T-cell (primary cell): ENCODE measurements around the gene SIGLEC9. TPM values are rescaled to one million over a fixed set of nuclear protein-coding genes. Genes with fewer than 3 reads are reported as not detected.
"Not testable (repeated sequence)": the region's sequence is repeated elsewhere in the genome, so short reads cannot be mapped to it uniquely, and the experiment has no call there.

Experiments
- ATAC-seq, 4 experiments: fragments of 200-7000 bp in 3 of 4; fragments of 150-1000 bp in 1 of 4; cut with Tn5 transposase; replicated peaks in 1 of 4; 1 replicate in 3 of 4; 2 replicates in 1 of 4; pipeline ENCODE4 v1.10.0; 2021; ENCODE audit warnings: moderate library complexity in 3 of 4, mild to moderate bottlenecking in 2 of 4, moderate number of reproducible peaks in 1 of 4
- CTCF ChIA-PET, 2 donors: fragments of 300-600 bp; sonication (Branson Sonifier 250); formaldehyde crosslinking; loops; one replicate each; lab custom pipeline; 2022; ENCODE audit warnings: antibody characterized with exemption in 2 of 2; lab: Charles Lee
- POLR2A ChIA-PET, 2 donors: fragments of 300-600 bp; sonication (Branson Sonifier 250); formaldehyde crosslinking; loops; one replicate each; lab custom pipeline; 2022; ENCODE audit warnings: antibody characterized with exemption in 2 of 2; lab: Charles Lee
- DNase-seq, 35 experiments: peaks; one replicate each; pipeline versions ENCODE4 v3.0.0 to v3.0.0-alpha.2; 2013 to 2023
- H3K27ac ChIP-seq: one replicate; pipeline ENCODE4 v1.5.1; 2013; ENCODE audit warnings: low read length
- H3K27me3 ChIP-seq, 2 experiments: replicated peaks in 1 of 2; 1 replicate in 1 of 2; 2 replicates in 1 of 2; pipeline versions ENCODE4 v1.6.1 to v1.7.0; 2013; ENCODE audit warnings: low read length in 1 of 2, mixed read lengths in 1 of 2; ENCODE audit not compliant: control insufficient read depth in 2 of 2, insufficient read depth in 2 of 2; ENCODE audit errors: extremely low read depth in 1 of 2
- H3K36me3 ChIP-seq, 2 donors: 1 replicate in 1 of 2; 2 replicates in 1 of 2; pipeline versions ENCODE4 v1.6.1 to v1.7.0; 2013; ENCODE audit warnings: low read length in 1 of 2; ENCODE audit not compliant: control insufficient read depth in 2 of 2, insufficient read depth in 1 of 2; ENCODE audit errors: extremely low read depth in 1 of 2
- H3K4me1 ChIP-seq, 2 experiments: 1 replicate in 1 of 2; 2 replicates in 1 of 2; pipeline versions ENCODE4 v1.6.1 to v1.7.0; 2013; ENCODE audit warnings: low read length in 2 of 2, mixed read lengths in 1 of 2; ENCODE audit not compliant: insufficient read depth in 2 of 2, control insufficient read depth in 1 of 2; ENCODE audit errors: extremely low read depth in 1 of 2
- H3K4me3 ChIP-seq, 2 donors: 1 replicate in 1 of 2; 2 replicates in 1 of 2; pipeline versions ENCODE4 v1.5.1 to v1.7.0; 2013; ENCODE audit warnings: mild to moderate bottlenecking in 2 of 2, low read length in 1 of 2, moderate library complexity in 1 of 2; ENCODE audit not compliant: control insufficient read depth in 1 of 2; ENCODE audit errors: extremely low read depth in 1 of 2
- H3K9me3 ChIP-seq: 2 replicates; pipeline ENCODE4 v1.7.0; 2013
- H3K27ac Mint-ChIP-seq, 2 donors: one replicate each; pipeline ENCODE4 v1.8.0; 2020 to 2021; ENCODE audit warnings: mild to moderate bottlenecking in 2 of 2, mixed read lengths in 2 of 2
- H3K27me3 Mint-ChIP-seq, 2 donors: one replicate each; pipeline ENCODE4 v1.8.0; 2021 to 2022; ENCODE audit warnings: mixed read lengths in 2 of 2
- H3K36me3 Mint-ChIP-seq: one replicate; pipeline ENCODE4 v1.8.0; 2021; ENCODE audit warnings: mixed read lengths
- H3K4me1 Mint-ChIP-seq, 3 donors: one replicate each; pipeline ENCODE4 v1.8.0; 2020 to 2022; ENCODE audit warnings: mixed read lengths in 3 of 3, mild to moderate bottlenecking in 1 of 3
- H3K4me3 Mint-ChIP-seq, 3 donors: one replicate each; pipeline ENCODE4 v1.8.0; 2020 to 2022; ENCODE audit warnings: mild to moderate bottlenecking in 3 of 3, mixed read lengths in 3 of 3, moderate library complexity in 3 of 3
- H3K9me3 Mint-ChIP-seq, 3 donors: one replicate each; pipeline ENCODE4 v1.8.0; 2020 to 2022; ENCODE audit warnings: mixed read lengths in 3 of 3
- WGBS: methylation state at CpG from one replicate; pipeline ENCODE4 v1.1.5; 2013; ENCODE audit warnings: missing lambda C conversion rate; ENCODE audit not compliant: insufficient coverage; 5-methylcytosine and 5-hydroxymethylcytosine counted together
- total RNA-seq, 35 experiments: library from RNA in 6 of 35; stranded (reverse) in 6 of 35; fragments of 120-200 nt in 1 of 35; gene quantifications; one replicate each; pipeline versions ENCODE4 v1.2.1 to v1.2.4 and lab custom pipeline; 2013 to 2026

SIGLEC9 gene
- total RNA-seq, 5 donors from 2014 or later (not counting 1 experiment from before 2014, with no cell fraction given): 0.73 to 2.6 (median 1.6) TPM

DNA sequence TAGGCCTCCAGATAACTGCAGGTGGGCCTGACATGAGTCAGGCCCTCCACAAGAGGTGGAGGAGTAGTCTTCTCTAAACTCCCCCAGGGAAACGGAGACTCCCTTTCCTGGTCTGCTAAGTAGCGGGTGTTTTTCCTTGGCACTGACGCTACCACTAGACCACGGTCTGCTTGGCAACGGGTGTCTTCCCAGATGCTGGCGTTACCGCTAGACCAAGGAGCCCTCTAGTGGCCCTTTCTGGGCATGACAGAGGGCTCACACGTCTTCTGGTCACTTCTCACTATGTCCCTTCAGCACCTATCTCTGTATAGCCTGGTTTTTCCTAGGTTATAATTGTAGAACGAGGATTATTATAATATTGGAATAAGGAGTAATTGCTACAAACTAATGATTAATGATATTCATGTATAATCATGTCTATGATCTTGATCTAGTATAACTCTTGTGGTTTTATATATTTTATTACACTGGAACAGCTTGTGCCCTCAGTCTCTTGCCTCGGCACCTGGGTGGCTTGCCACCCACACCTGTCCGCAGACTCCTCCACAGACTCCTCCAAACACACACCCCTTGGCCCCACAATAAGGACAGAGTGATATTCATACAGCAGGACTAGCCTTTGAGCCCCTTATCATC is 44.7 kb downstream of the SIGLEC9 start:
- peaks cover 0 to 16% of the 10 kb centered on the region in 2 experiments for H3K27me3 ChIP-seq
- H3K4me3 ChIP-seq, H3K27ac ChIP-seq, H3K36me3 Mint-ChIP-seq, POLR2A ChIA-PET, H3K36me3 ChIP-seq, H3K4me3 Mint-ChIP-seq, H3K27ac Mint-ChIP-seq, H3K9me3 Mint-ChIP-seq, ATAC-seq, H3K9me3 ChIP-seq, CTCF ChIA-PET: not testable (repeated sequence)
- Mint-ChIP-seq H3K27me3 (peaks cover 0 to 10% of the 10 kb centered on the region in 2 donors), H3K4me1 (peaks cover 28 to 30% (median 28%) of the 10 kb centered on the region in 3 donors)
- 24% methylated on average over 6 of the region's 11 CpGs for WGBS
- H3K4me1 ChIP-seq: peaks cover 0 to 28% of the 10 kb centered on the region in 2 experiments
- peak; percentile 14 to 72 (median 50) for DNase-seq

GRCh38 chr19:51172223-51172622 is 47.5 kb downstream of the SIGLEC9 start:
- CTCF ChIA-PET: no interaction called here
- WGBS: 100% methylated on average over 1 of the region's 2 CpGs
- ATAC-seq: no peak

GRCh38 chr19:51173681-51174080 is 49.0 kb downstream of the SIGLEC9 start:
- Mint-ChIP-seq H3K4me1 (peaks cover 7 to 14% (median 8%) of the 10 kb centered on the region in 3 donors), H3K27me3 (peaks cover 0 to 7% of the 10 kb centered on the region in 2 donors), H3K9me3 (no peaks in the 10 kb centered on the region), H3K36me3 (no peaks in the 10 kb centered on the region), H3K27ac (no peak overlapping the region), H3K4me3 (no peak overlapping the region)
- no peak overlapping the region for H3K27ac ChIP-seq
- peaks cover 0 to 7% of the 10 kb centered on the region in 2 experiments for H3K4me1 ChIP-seq
- 43% methylated on average over 5 of the region's 5 CpGs for WGBS
- ATAC-seq (no peak), DNase-seq (no peak)
- CTCF ChIA-PET: no interaction called here
- POLR2A ChIA-PET: no interaction called here
- H3K27me3 ChIP-seq: peaks cover 0 to 11% of the 10 kb centered on the region in 2 experiments
- no peak overlapping the region for H3K4me3 ChIP-seq
- no peaks in the 10 kb centered on the region for H3K36me3 ChIP-seq
- no peaks in the 10 kb centered on the region for H3K9me3 ChIP-seq

More at GRCh38 chr19:51172223-51172622, 47.5 kb downstream of the SIGLEC9 start:
- Mint-ChIP-seq H3K27ac (no peak overlapping the region), H3K4me3 (no peak overlapping the region), H3K27me3 (peaks cover 0 to 10% of the 10 kb centered on the region in 2 donors), H3K4me1 (peaks cover 19 to 22% (median 21%) of the 10 kb centered on the region in 3 donors), H3K36me3 (no peaks in the 10 kb centered on the region), H3K9me3 (no peaks in the 10 kb centered on the region)
- DNase-seq: no peak
- POLR2A ChIA-PET: no interaction called here
- Histone ChIP-seq H3K27me3 (peaks cover 0 to 16% of the 10 kb centered on the region in 2 experiments), H3K9me3 (no peaks in the 10 kb centered on the region), H3K27ac (no peak overlapping the region), H3K4me1 (peaks cover 0 to 21% of the 10 kb centered on the region in 2 experiments), H3K36me3 (no peaks in the 10 kb centered on the region), H3K4me3 (no peak overlapping the region)

DNA sequence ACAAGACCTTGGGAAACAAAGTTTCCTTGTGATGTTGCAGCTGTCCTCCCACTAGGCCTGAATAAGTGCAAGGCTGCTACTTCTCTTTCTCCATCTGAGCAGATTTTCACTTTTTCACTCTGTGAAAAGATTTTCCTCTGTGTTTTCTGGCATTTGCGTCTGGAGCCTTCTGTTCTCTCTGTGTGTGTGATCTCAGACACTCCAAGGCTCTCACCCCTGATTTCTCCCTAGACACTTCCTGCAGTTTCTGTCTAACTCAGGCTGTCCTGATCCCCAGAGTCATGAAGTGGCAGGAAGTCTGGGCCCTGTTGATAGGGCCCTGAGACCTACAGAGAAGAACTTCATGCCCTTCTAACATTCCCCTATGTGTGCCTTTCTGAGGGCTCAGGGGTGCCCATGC is 54.5 kb downstream of the SIGLEC9 start:
- no peaks in the 10 kb centered on the region for H3K36me3 Mint-ChIP-seq
- H3K27me3 Mint-ChIP-seq: peaks cover 8 to 13% of the 10 kb centered on the region in 2 donors
- Histone ChIP-seq H3K9me3 (no peaks in the 10 kb centered on the region), H3K4me1 (peaks cover 0 to 6% of the 10 kb centered on the region in 2 experiments), H3K27me3 (peaks cover 0 to 25% of the 10 kb centered on the region in 2 experiments), H3K4me3 (no peak overlapping the region), H3K27ac (no peak overlapping the region), H3K36me3 (no peaks in the 10 kb centered on the region)
- peaks cover 0 to 6% (median 1%) of the 10 kb centered on the region in 3 donors for H3K4me1 Mint-ChIP-seq
- POLR2A ChIA-PET: no interaction called here
- no peak overlapping the region for H3K4me3 Mint-ChIP-seq
- no peaks in the 10 kb centered on the region for H3K9me3 Mint-ChIP-seq
- 33% methylated on average over 1 of the region's 1 CpG for WGBS
- no peak overlapping the region for H3K27ac Mint-ChIP-seq
- CTCF ChIA-PET: no interaction called here
- ATAC-seq (no peak), DNase-seq (no peak)

Other genes starting within 250 kb of the SIGLEC9 start
- not detected for gene KLK4, start 213.5 kb upstream of the SIGLEC9 start, total RNA-seq
- not detected for gene KLK5, start 171.9 kb upstream of the SIGLEC9 start, total RNA-seq
- not detected for gene KLK6, start 155.3 kb upstream of the SIGLEC9 start, total RNA-seq
- not detected for gene KLK7, start 141.0 kb upstream of the SIGLEC9 start, total RNA-seq
- not detected for gene KLK8, start 123.3 kb upstream of the SIGLEC9 start, total RNA-seq
- gene KLK10, start 105.2 kb upstream of the SIGLEC9 start, total RNA-seq: not detected
- gene KLK11, start 98.3 kb upstream of the SIGLEC9 start, total RNA-seq: not detected
- gene KLK12, start 89.9 kb upstream of the SIGLEC9 start, total RNA-seq: not detected
- gene KLK13, start 59.8 kb upstream of the SIGLEC9 start, total RNA-seq: not detected
- gene KLK14, start 42.0 kb upstream of the SIGLEC9 start, total RNA-seq: under 1 TPM; 0.42 to 0.78 (median 0.70) TPM
- gene CTU1, start 16.5 kb upstream of the SIGLEC9 start, total RNA-seq: 10 to 100 TPM in 3 of 5 donors, 1 to 10 TPM in 2; 3.2 to 18.1 (median 15.9) TPM
- 1 to 10 TPM in 2 of 5 donors, under 1 TPM in 2, not detected in 1; 0.30 to 3.3 (median 1.0) TPM for gene SIGLEC7, start 17.4 kb downstream of the SIGLEC9 start, total RNA-seq
- under 1 TPM in 4 of 5 donors, not detected in 1; 0.23 to 0.60 (median 0.42) TPM for gene CD33, start 100.2 kb downstream of the SIGLEC9 start, total RNA-seq
- not detected for gene SIGLECL1, start 126.2 kb downstream of the SIGLEC9 start, total RNA-seq
- gene IGLON5, start 186.7 kb downstream of the SIGLEC9 start, total RNA-seq: under 1 TPM in 1 of 5 donors, not detected in 4; 0.10 TPM
- under 1 TPM; 0.18 to 0.70 (median 0.39) TPM for gene VSIG10L, start 217.2 kb downstream of the SIGLEC9 start, total RNA-seq
- gene ETFB, start 241.5 kb downstream of the SIGLEC9 start, total RNA-seq: 10 to 100 TPM; 37.8 to 67.8 (median 61.1) TPM
- 1 to 10 TPM; 2.0 to 8.5 (median 5.8) TPM for gene CLDND2, start 244.1 kb downstream of the SIGLEC9 start, total RNA-seq
- gene NKG7, start 247.7 kb downstream of the SIGLEC9 start, total RNA-seq: 100 to 1,000 TPM in 4 of 5 donors, 10 to 100 TPM in 1; 42.9 to 356 (median 105) TPM